Measurements from ENCODE around the gene NIPAL3.

The NIPAL3 gene

DNA sequence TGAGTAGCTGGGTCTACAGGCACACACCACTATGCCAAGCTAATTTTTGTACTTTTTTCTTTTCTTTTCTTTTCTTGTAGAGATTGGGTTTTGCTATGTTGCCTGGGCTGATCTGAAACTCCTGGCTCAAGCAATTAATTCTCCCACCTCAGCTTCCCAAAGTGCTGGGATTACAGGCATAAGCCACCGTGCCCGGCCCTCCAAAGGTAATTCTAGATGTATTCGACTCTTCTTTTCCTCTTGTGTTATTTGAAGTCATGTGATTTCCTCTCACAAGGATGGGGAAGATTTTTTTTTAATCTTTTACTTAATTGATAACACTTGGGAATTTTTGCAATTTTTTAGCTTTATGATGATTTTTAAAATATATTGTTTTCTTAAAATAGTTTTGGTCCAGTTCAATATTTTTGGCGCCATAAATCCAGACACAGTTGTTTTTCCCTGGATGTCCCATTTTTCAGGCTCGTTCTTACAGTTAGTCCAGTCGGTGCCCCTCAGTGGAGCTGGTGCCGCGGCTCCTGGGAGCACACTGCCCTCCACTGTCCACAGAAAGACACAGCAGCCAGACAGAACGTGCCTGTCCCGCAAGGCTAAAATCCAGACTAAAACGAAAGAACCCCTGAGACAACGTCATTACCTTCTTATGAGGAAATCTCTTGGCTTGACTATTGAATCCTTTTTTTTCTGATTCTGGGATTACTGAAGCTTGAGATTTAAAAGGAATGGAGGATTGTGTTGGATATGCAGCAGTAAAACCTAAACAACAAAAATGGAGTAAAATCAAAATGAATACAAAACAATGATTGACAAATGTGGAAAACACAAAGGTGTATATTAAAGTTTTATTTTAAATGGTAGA, 24.4 kb upstream of the NIPAL3 start:
- DNase-seq (ENCODE audit: low read depth in 2 of 2, low spot score in 1 of 2) = peak in 1 of 2 donors; percentile 34

DNA sequence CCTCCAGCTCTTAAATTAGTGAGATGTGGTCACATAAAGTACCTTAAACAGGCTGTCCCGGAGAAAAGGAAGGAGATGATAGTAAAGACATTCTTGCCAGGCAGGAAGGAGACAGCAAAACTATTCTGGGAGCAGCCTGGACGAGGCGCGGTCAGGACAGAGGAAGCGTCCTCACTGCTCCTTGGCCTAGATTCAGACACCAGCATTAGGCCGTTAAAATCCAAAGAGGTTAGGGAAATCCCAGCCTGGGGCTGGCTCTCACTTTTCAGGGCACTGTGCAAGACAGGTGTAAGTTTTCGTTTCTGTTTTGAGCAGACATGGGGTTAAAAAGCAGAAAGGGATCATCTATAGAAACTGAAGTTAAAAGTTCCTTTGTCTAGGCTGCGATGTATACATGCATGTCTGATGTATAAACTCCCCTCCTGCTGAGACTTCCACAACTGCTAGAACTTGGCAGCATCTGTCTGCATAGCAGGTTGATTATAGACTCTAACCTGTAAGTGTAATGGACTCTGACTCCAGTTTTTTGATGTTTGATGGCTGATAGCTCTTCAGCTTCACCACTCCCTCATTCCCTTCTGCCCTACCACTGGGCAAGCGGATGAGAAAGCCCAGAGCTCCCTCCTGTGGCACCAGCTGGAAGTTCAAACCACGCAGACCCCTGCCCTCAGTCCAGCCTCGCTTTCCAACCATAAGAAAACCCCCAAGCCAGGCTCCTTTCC, 23.6 kb upstream of the NIPAL3 start:
- no peak for DNase-seq (ENCODE audit: low read depth in 2 of 2, low spot score in 1 of 2)

DNA sequence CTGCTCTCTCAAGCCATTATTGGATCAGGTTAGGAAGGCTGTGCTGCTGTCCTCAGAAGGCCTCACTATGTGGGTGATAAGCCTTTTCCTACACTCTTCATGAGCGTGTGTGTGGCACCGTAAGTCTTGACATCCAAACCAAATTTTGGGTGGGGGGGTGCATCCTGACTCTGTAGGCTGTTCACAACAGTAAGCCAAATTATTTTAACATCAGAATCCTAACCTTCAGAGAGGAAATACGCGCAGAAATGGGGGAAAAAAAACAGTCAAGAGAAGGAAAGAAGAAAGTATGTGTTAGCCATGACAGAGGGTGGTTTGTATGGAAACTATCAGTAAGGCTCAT, 23.0 kb upstream of the NIPAL3 start:
- no peak for DNase-seq (ENCODE audit: low read depth in 2 of 2, low spot score in 1 of 2)

DNA sequence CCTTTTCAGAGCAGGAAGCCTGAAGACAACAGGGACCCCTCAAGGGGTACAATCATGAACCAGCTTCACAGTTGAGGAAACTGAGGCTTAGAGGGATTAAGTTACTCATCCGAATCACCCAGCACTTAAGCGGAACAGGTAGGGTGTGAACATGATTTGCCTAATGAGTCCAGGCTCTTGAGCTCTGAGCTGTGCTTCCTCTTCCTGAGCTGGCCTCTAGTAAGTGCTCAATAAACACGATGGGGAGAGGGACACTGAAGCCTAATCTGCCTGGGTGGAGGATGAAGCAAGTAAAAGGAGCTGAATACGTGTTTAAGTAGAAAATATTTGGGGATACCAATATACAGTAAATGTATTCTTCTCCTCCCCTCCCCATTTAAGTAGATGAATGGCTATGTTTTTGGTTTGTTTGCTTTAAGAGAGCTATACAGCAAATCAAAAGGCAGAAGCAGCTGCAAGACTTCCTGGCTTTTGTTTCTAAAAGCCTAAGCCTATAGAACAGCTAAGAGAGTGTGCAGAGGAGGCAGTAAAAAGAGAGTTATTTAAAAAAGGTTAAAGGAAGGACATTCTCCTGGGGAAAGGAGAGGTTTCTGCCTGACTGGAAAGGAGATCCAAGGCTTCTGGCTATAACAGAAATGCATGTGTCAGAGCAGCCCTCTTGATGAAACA, 22.5 kb upstream of the NIPAL3 start:
- DNase-seq (ENCODE audit: low read depth in 2 of 2, low spot score in 1 of 2) = no peak

DNA sequence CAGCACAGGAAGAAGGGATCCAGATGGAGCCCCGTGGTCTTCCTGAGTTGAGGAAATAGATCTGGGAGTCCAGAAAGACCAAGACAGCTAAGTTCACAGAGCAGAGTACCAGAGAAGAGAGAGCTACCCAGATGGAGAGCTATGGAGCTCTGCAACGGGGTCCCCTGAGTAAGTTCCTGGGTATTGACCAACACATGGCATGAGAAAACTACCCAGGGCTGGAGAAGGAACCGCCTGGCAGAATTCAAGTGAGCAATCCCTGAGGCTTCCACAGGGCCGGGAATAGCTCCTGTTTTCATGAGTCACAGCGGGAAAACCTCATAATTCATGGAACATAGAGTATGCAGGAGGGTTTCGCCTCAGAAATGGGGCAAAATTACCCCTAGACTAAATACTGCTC, 21.7 kb upstream of the NIPAL3 start:
- no peak for DNase-seq (ENCODE audit: low read depth in 2 of 2, low spot score in 1 of 2)

DNA sequence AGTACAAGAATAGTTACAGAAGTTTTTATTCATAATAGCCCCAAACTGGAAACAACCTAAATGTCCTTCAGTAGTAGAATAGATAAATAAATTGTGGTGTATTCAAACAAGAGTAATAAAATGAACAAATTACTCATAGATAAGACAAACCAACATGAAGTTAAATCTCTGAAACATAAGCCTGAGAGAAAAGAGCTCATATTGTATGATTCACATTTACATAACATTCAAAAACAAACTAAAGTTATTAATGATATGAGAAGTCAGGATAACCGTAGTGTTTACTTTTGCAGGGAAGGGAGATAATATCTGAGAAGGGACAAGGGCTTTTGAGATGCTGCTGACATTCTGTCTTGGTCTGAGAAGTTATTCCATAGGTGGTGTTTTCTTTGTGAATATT, 15.5 kb upstream of the NIPAL3 start:
- no peak for DNase-seq (ENCODE audit: low read depth in 2 of 2, low spot score in 1 of 2)

DNA sequence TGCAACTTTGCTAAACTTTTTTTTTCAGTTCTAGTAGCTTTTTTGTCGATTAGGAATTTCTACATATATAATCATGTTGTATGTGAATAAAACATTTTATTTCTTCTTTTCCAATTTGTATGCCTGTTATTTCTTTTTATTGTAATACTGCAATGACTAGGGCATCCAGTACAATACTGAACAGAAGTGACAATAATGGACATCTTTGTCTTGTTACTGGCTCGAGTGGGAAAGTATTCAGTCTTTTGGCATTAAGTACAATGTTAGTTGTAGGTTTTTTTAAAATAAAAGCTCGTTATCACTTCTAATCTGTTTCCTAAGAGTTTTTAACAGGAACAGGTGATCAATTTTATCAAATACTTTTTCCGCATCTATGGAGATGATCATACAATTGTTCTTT, 11.8 kb upstream of the NIPAL3 start:
- DNase-seq (ENCODE audit: low read depth in 2 of 2, low spot score in 1 of 2) = no peak

DNA sequence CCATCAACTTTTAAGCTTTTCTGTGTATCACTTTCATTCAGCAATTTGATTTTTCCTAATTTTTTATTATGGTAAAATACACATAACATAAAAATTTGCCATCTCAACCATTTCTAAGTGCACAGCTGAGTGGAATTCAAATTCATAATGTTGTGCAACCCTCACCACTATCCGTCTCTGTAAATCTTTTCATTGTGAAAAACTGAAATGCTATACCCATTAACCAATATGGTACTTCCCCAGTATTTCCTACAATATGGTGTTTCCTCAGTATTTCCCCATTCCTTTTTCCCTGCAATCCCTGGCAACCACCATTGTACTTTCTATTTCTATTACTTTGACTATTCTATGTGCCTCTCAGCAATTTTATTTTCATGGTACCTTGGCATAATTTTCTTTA, 8.8 kb upstream of the NIPAL3 start:
- no peak for DNase-seq (ENCODE audit: low read depth in 2 of 2, low spot score in 1 of 2)

DNA sequence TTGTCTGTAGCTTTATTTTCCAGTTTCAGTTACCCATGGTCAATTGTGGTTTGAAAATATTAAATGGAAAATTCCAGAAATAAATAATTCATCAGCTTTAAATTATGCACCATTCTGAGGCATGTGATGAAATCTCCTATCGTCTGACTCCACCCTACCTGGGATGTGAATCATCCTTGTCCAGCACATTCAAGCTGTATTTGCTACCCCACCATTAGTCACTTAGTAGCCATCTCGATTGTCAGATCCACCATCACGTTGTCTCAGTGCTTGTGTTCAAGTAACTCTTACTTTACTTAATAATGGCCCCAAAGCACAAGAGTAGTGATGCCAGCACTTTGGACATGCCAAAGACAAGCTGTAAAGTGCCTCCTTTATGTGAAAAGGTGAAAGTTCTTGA, 6.1 kb upstream of the NIPAL3 start:
- DNase-seq (ENCODE audit: low read depth in 2 of 2, low spot score in 1 of 2) = no peak

DNA sequence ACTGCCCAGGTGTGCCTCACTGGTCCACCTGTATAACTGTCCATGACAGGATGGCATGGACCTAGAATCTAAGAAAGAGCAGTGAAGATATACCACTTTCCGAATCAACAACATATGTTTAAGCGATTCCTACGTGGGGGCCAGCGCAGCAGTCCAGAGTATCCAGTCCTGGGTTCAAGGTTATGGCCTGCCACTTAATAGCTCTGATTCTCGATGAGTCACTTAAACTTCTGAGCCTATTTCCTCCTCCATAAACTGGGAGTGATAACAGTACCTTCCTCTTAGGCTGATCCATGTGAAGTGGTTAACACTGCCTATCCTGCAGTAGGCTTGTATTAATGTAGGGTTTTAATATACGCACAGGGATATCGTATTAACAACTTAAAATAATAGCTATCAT, 4.9 kb upstream of the NIPAL3 start:
- no peak for DNase-seq (ENCODE audit: low read depth in 2 of 2, low spot score in 1 of 2)

DNA sequence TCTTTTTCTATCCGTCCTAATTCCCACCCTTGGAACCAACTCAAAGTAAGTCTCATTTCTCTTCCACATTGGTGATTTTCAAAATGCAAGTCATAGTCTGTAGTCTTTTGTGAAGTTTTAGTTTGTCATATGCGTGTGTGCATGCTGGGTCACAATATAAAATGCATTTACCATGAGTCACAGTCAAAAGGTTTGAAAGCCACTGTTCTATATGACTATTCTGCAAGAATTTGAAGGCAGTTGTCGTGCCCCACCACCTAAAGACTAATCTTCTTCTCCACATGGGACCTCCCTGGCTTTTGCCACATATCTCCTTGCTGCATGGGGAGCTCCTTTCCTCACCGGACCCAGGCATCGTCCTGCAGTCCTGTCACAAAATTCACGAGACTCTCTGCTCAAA, 3.6 kb upstream of the NIPAL3 start:
- DNase-seq (ENCODE audit: low read depth in 2 of 2, low spot score in 1 of 2) = no peak

DNA sequence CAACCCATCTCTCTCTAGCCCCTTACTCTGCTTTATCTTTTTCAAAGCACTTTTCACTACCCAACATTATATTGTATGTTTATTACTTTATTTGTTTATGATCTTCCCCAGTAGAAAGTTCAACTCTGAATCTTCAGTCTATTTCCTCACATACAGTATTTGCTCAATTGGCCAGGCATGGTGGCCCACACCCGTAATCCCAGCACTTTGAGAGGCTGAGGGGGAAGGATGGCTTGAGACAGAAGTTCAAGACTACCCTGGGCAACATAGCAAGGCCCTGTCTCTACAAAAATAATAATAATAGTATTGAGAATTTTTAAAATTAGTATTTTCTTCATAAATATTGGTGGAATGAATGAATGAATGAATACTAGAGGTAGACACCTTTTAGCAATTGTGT, 3.2 kb upstream of the NIPAL3 start:
- DNase-seq (ENCODE audit: low read depth in 2 of 2, low spot score in 1 of 2) = no peak

DNA sequence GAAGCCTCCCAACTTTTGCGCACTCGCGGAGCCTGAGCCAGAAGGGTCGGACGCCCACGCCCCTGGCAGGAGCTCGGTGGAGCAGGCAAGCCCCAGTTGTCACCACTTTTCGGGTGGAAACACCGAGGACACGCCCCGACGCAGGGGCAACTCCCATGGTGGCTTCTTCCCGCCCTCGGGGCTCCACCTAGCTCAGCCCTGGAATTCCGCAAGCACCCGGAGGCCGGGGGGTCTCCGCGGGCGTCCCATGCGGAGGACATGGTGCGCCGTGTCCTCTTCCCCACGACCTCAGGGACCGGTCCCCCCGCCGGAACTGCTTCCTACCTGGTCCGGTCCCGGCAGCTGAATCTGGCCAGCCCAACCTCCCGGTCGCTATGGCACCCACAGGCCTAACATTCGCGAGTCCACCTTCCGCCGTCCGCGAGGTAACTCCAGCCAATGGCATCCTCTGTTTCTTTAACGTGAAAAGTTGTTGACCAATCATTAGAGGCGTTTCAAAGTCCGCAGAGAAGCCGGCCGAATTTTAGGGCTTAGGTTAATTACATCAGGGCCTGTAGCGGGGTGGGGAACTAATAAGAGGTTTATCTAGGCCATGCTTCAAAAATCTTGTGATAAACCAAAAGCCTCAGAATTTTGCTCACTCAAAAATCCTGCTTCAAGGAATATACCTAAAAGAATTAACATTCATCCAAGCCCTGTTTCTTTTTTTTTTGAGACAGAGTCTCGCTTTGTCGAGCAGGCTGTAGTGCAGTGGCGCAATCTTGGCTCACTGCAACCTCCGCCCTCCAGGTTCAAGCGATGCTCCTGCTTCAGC, 2.0 kb upstream of the NIPAL3 start, which contains the start of gene STPG1:
TSS of gene STPG1 (minus strand) at position 433 of the 814 bp plus-strand sequence. CDS start 12,394 bp downstream, outside the sequence.
- DNase-seq (ENCODE audit: low read depth in 2 of 2, low spot score in 1 of 2) = peak in 1 of 2 donors; percentile 53

DNA sequence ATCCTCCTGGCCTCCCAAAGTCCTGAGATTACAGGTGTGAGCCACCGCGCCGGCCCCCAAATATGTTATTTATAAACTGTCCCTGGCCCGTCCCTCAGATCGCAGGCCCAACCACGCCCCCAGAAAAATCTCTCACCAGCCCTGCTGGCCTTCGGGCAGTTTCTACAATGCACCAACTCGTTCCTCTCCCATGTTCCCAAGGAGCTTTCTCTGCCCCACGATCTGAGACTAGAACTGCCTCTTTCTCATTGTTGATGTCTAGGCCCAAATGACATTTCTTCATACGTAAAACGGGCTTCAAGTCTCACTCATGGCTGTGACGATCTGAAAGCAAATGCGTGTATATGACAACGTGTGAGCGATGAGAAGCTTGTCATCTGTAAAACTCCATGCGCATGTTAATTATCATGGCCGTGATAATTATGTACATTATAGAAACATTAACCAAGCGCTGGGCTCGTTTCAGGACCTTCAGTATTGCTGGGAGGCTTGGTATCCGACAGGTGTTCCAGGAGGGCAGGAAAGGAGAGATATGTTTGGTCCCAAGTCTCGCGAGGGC, 748 bp upstream of the NIPAL3 start:
- no peak for DNase-seq (ENCODE audit: low read depth in 2 of 2, low spot score in 1 of 2)

DNA sequence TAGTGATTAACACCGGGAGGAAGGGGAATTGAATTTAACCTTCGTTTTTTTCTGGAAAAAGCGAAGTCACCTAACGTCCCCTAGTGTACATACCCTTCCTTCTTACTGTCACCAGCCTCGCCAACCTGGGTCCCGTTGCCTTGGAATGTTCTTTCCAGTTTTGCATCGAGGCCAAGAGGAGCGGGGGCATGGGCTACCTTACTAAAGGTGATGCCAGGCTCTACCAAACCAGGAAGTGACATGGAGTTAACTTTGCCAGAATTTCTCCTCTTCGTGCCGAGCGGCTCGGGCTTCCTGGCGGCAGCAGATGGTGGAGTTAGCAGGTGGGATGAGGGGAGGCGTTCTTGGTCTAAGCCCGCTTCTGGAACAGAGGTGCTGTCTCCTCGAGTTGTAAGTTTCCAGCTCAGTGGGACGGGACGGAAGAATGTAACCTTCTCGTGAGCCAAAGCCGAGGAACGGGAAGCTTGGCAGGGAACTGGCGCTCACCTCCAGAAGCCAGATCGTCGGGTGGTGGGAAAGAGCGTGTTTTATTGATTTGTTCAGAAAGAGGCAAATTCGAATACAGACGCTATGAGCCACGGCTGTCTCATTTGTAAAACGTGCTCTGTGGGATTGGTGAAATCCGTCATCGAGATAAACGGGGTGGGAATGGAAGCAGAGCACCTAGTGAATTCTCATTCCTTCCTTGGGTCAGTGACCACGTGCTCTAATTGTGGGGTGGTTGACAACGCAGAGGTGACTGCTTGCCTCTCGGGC, 486 bp downstream of the NIPAL3 start:
- no peak for DNase-seq (ENCODE audit: low read depth in 2 of 2, low spot score in 1 of 2)

DNA sequence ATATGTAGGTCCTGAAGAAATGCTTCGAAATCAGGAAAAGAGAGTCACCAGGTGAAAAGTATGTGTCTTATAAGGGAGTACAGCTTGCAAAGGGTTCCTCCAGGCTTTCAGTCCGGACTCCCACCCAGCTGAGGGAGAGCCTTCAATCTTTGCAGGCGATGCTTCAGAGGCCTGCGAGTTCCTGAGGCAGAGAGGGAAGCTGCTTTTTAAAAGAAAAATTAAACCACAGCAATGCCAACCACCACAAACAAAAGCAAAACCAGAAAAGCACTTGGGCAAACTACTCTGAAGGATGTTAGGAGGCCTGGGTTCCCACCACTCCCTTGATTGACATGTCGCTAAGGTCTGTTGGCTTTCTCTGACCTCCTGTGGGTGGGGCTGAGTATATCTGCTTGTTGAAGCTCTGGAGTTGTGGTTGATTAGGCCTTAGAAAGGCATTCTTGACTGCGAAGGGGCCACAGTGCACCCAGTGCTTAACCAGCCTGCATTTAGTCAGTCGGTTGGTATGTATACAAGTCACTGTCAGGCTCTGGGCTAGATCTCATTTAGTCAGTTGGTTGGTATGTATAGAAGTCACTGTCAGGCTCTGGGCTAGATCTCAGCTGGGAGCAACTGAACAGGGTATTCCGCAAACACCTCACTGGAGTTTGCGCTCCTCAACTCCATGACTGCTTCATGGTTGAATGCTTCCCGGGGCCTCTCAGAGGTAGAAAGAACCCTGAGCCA, 1.2 kb downstream of the NIPAL3 start:
- DNase-seq (ENCODE audit: low read depth in 2 of 2, low spot score in 1 of 2) = no peak

DNA sequence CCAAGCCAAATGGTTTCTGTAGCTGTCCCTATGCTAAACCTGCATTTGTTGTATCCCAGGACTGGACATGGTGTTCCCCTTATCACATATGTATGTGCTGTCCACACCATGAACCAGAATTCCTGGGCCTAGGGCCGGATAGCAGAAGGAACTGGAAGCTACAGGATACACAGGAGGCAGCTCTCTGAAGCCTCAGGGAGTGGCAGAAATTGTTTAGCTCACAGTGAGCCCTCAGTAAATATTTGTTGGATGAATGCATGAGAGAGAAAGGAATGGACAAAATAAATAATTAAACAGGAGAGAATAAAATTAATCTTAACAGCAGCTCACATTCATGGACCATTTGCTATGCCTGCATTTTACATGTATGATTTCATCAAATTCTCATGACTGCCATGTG, 2.1 kb downstream of the NIPAL3 start:
- no peak for DNase-seq (ENCODE audit: low read depth in 2 of 2, low spot score in 1 of 2)

DNA sequence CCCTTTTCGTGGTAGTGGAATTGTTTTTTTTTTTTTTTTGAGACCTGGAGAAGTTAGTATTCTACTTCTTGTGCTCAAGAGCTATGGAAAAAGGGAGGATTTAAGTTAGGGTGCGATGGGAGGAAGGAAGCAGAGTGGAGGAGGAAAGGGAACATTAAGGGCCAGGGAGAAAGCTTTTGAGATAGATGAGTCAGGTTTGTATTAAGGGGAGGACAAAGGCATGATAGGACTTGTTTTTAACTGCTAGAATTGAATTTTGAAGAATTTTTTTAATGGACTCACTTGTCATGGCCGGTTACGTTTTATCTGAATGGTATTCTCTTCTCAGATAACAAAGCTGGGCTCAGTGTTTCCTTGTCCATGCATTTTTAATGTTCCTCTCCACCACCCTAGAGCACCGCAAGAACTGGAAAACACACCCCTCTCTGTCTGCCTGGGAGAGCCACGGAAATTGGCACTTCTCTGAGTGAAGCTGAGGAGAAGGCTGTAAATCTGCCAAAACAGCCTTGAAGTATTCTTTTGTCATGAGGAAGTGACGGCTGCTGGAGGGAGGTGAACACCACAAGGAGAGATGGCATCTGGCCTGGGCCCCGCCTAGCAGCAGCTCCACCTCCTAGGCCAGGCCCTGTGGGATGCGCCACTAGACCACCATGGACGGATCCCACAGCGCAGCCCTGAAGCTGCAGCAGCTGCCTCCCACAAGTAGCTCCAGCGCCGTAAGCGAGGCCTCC, 3.5 kb downstream of the NIPAL3 start:
- DNase-seq (ENCODE audit: low read depth in 2 of 2, low spot score in 1 of 2) = no peak

DNA sequence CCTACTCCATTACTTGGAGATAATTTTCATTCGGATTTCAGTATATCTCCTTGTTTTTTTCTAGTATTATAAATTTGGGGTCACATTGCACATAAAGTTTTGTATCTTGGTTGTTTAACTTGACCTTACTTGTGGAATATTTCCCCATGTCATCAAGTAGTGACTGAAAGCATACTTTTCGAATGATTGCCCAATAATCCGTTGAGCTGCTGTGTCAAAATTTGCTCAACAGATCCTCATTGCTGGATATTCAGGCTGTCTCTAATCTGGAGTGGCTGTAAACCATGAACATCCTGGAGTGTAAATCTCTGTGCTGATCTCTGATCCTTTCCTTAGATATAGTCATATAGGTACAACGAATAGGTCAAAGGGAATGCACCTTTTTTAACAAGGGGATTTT, 4.9 kb downstream of the NIPAL3 start:
- no peak for DNase-seq (ENCODE audit: low read depth in 2 of 2, low spot score in 1 of 2)

Measured in stimulated activated CD8-positive, alpha-beta memory T cell treated with anti-CD3 and anti-CD28 coated beads, Interleukin-4, amount 100 ng/mL, for 4 hours (primary cell).